HepG2 (cell line): ENCODE results near the gene JAM2. TPM values are rescaled to one million over a fixed set of nuclear protein-coding genes. Genes with fewer than 3 reads are reported as not detected.

Source experiments
- ASH2L ChIP-seq: fragments of 300-600, 200-600 bp; sonication (generic); IDR thresholded peaks from 2 replicates; pipeline ENCODE4 v1.7.0; 2017; ENCODE audit warnings: low read depth, mild to moderate bottlenecking, moderate library complexity, mixed read lengths, low read length; ENCODE audit not compliant: insufficient read length
- ATF5 ChIP-seq: sonication (generic); formaldehyde crosslinking; IDR thresholded peaks from 2 replicates; pipeline ENCODE4 v1.4.0; 2020; ENCODE audit warnings: mild to moderate bottlenecking, low read depth, missing genetic modification reagents
- DPF2 ChIP-seq: sonication (generic); formaldehyde crosslinking; IDR thresholded peaks from 2 replicates; pipeline ENCODE4 v1.4.0; 2020; ENCODE audit warnings: mild to moderate bottlenecking, low read depth, missing genetic modification reagents, borderline replicate concordance
- DR1 ChIP-seq: sonication (generic); formaldehyde crosslinking; IDR thresholded peaks from 2 replicates; pipeline ENCODE4 v1.8.0; 2021; ENCODE audit warnings: mild to moderate bottlenecking, missing genetic modification reagents, inconsistent platforms
- IRF2 ChIP-seq: IDR thresholded peaks from 2 replicates; pipeline ENCODE4 v1.6.1; 2018; ENCODE audit warnings: missing genetic modification reagents, missing compliant biosample characterization
- KAT2B ChIP-seq: fragments of 150-350 bp; IDR thresholded peaks from 2 replicates; pipeline ENCODE4 v1.6.1; 2014; ENCODE audit warnings: low read depth, low read length, borderline replicate concordance
- KMT2B ChIP-seq: IDR thresholded peaks from 2 replicates; pipeline ENCODE4 v1.6.1; 2016; ENCODE audit warnings: missing genetic modification reagents, missing compliant biosample characterization
- MYC ChIP-seq: sonication (generic); formaldehyde crosslinking; IDR thresholded peaks from 2 replicates; pipeline ENCODE4 v1.9.0; 2021; ENCODE audit warnings: missing genetic modification reagents, borderline replicate concordance
- ONECUT2 ChIP-seq: sonication (generic); formaldehyde crosslinking; IDR thresholded peaks from 2 replicates; pipeline ENCODE4 v1.4.0; 2020; ENCODE audit warnings: missing genetic modification reagents
- RFXAP ChIP-seq: sonication (generic); formaldehyde crosslinking; IDR thresholded peaks from 2 replicates; pipeline ENCODE4 v1.4.0; 2020; ENCODE audit warnings: missing genetic modification reagents, borderline replicate concordance
- SOX6 ChIP-seq, 2 experiments: fragments of 450-650 bp in 1 of 2; sonication (generic) in 1 of 2; formaldehyde crosslinking in 1 of 2; IDR thresholded peaks; 2 replicates each; pipeline versions ENCODE4 v1.4.0 to v1.6.1; 2017 to 2020; ENCODE audit warnings: antibody characterized with exemption in 1 of 2, mild to moderate bottlenecking in 1 of 2, missing genetic modification reagents in 1 of 2
- SP2 ChIP-seq: sonication (generic); formaldehyde crosslinking; IDR thresholded peaks from 2 replicates; pipeline ENCODE4 v1.5.1; 2020; ENCODE audit warnings: mild to moderate bottlenecking, missing genetic modification reagents
- TBL1XR1 ChIP-seq: fragments of 150-350 bp; IDR thresholded peaks from 2 replicates; pipeline ENCODE4 v1.6.1; 2014; ENCODE audit warnings: borderline replicate concordance, low read length; ENCODE audit not compliant: partially characterized antibody
- THAP11 ChIP-seq: IDR thresholded peaks from 2 replicates; pipeline ENCODE4 v1.6.1; 2016; ENCODE audit warnings: missing biosample characterization, missing genetic modification reagents
- ZFAT ChIP-seq: sonication (generic); formaldehyde crosslinking; conservative IDR thresholded peaks from 2 replicates; pipeline ENCODE4 v1.8.1; 2023; ENCODE audit warnings: missing genetic modification reagents, inconsistent platforms
- ZNF18 ChIP-seq: sonication (generic); formaldehyde crosslinking; IDR thresholded peaks from 2 replicates; pipeline ENCODE4 v1.8.0; 2022; ENCODE audit warnings: mild to moderate bottlenecking, missing genetic modification reagents; ENCODE audit not compliant: insufficient replicate concordance
- ZNF282 ChIP-seq: fragments of 450-650 bp; IDR thresholded peaks from 2 replicates; pipeline ENCODE4 v1.6.1; 2018; ENCODE audit not compliant: partially characterized antibody
- ZNF362 ChIP-seq: sonication (generic); formaldehyde crosslinking; IDR thresholded peaks from 2 replicates; pipeline ENCODE4 v1.4.0; 2020; ENCODE audit warnings: missing genetic modification reagents, mild to moderate bottlenecking, borderline replicate concordance
- ZNF451 ChIP-seq: sonication (generic); formaldehyde crosslinking; IDR thresholded peaks from 2 replicates; pipeline ENCODE4 v1.5.0; 2020; ENCODE audit warnings: mild to moderate bottlenecking, missing genetic modification reagents
- ZNF678 ChIP-seq: sonication (generic); formaldehyde crosslinking; IDR thresholded peaks from 2 replicates; pipeline ENCODE4 v1.4.0; 2020; ENCODE audit warnings: mild to moderate bottlenecking, missing genetic modification reagents
- ZNF816 ChIP-seq: sonication (generic); formaldehyde crosslinking; IDR thresholded peaks from 2 replicates; pipeline ENCODE4 v1.8.0; 2022; ENCODE audit warnings: missing genetic modification reagents, mild to moderate bottlenecking, borderline replicate concordance
- ZSCAN21 ChIP-seq: sonication (generic); formaldehyde crosslinking; IDR thresholded peaks from 2 replicates; pipeline ENCODE4 v1.8.0; 2022; ENCODE audit warnings: mild to moderate bottlenecking, missing genetic modification reagents, moderate library complexity, borderline replicate concordance
- ZXDC ChIP-seq: sonication (generic); formaldehyde crosslinking; IDR thresholded peaks from 2 replicates; pipeline ENCODE4 v1.5.0; 2020; ENCODE audit warnings: mild to moderate bottlenecking, missing genetic modification reagents
- polyA plus RNA-seq, 8 experiments: library from polyadenylated mRNA; depleted of rRNA in 3 of 8; stranded (reverse) in 7 of 8; unstranded in 1 of 8; fragments of >200 nt; fragmentation: Illumina TruSeq in 4 of 8; extraction: Trizol in 4 of 8; gene quantifications; 2 replicates each; pipeline versions ENCODE4 v1.2.1 to v1.2.3, GENCODE V29; 2011 to 2016; ENCODE audit warnings: low read depth in 4 of 8, missing spikeins in 1 of 8, mixed read lengths in 1 of 8; ENCODE audit not compliant: insufficient read depth in 1 of 8
- total RNA-seq, 5 experiments: library from RNA; depleted of rRNA; stranded (reverse); fragments of >200 nt; fragmentation: Illumina TruSeq; extraction: Trizol; gene quantifications; 2 replicates each; pipeline ENCODE4 v1.2.3, GENCODE V29; 2016; ENCODE audit warnings: low read depth in 1 of 5

JAM2 gene
- total and polyA plus RNA-seq, 2 of the 13 experiments (the other 11 are each of a cell fraction or from before 2014, with no cell fraction given) = 0.07 TPM; not detected in 1

GRCh38 chr21:25734904-25735645 lies 96.0 kb downstream of the JAM2 start, which contains the start of the genes ATP5PF and GABPA (continued):
- TF ChIP-seq ZNF451 (CRISPR knock-in tag) (peak; percentile 50; the same call in 1 of the 2 replicates), IRF2 (CRISPR knock-in tag) (peak; percentile 94), ZNF362 (CRISPR knock-in tag) (peak; percentile 48; the same call in 1 of the 2 replicates), ZSCAN21 (CRISPR knock-in tag) (peak; percentile 46; the same call in 1 of the 2 replicates), TBL1XR1 (peak; percentile 43), SP2 (CRISPR knock-in tag) (peak; percentile 73), ZNF18 (CRISPR knock-in tag) (no peak), ZFAT (CRISPR knock-in tag) (no peak), ZNF678 (CRISPR knock-in tag) (peak; percentile 21; the same call in 1 of the 2 replicates), SOX6 (IDR thresholded peaks at IDR 0.05) (no peak), SOX6 (CRISPR knock-in tag; IDR thresholded peaks at IDR 0.05) (0 out of 2 replicates have a peak, but pooled peaks have one; percentile 5), MYC (CRISPR knock-in tag) (peak; percentile 29; the same call in 1 of the 2 replicates), THAP11 (peak; percentile 96), ATF5 (0 out of 2 replicates have a peak, but pooled peaks have one; percentile 58), RFXAP (CRISPR knock-in tag) (no peak), ONECUT2 (CRISPR knock-in tag) (no peak), DPF2 (CRISPR knock-in tag) (0 out of 2 replicates have a peak, but pooled peaks have one; percentile 20), ASH2L (peak; percentile 61), KAT2B (no peak), DR1 (CRISPR knock-in tag) (peak; percentile 74), ZNF816 (CRISPR knock-in tag) (no peak), ZXDC (CRISPR knock-in tag) (no peak), KMT2B (peak; percentile 88), ZNF282 (no peak)
